GM23248 (cell line): ENCODE results near the gene SH3BP1. TPM values are rescaled to one million over a fixed set of nuclear protein-coding genes. Genes with fewer than 3 reads are reported as not detected.

Experiments
- DNase-seq: peaks from one replicate; pipeline ENCODE4 v3.0.0-alpha.2; 2015
- H2AFZ ChIP-seq: fragments of 200-600 bp; sonication (generic); 2 replicates; pipeline ENCODE4 v1.6.1; 2016; ENCODE audit warnings: antibody characterized with exemption
- H3F3A ChIP-seq: fragments of 200-600 bp; sonication (generic); 2 replicates; pipeline ENCODE4 v1.6.1; 2016; ENCODE audit warnings: mild to moderate bottlenecking, antibody characterized with exemption, mixed run types; ENCODE audit not compliant: insufficient read depth
- H3K27ac ChIP-seq: fragments of 200-600 bp; sonication (generic); 2 replicates; pipeline ENCODE4 v1.5.1; 2016; ENCODE audit warnings: mild to moderate bottlenecking
- H3K27me3 ChIP-seq: fragments of 200-600 bp; sonication (generic); replicated peaks from 2 replicates; pipeline ENCODE4 v1.6.1; 2016; ENCODE audit warnings: mild to moderate bottlenecking; ENCODE audit not compliant: insufficient read depth
- H3K36me3 ChIP-seq: fragments of 200-600 bp; sonication (generic); 2 replicates; pipeline ENCODE4 v1.6.1; 2016; ENCODE audit warnings: low read depth, mild to moderate bottlenecking
- H3K4me1 ChIP-seq: fragments of 200-600 bp; sonication (generic); 2 replicates; pipeline ENCODE4 v1.6.1; 2016; ENCODE audit warnings: mild to moderate bottlenecking; ENCODE audit not compliant: insufficient read depth
- H3K4me2 ChIP-seq: fragments of 200-600 bp; sonication (generic); one replicate; pipeline ENCODE4 v1.6.1; 2016; ENCODE audit warnings: mild to moderate bottlenecking; ENCODE audit not compliant: unreplicated experiment
- H3K4me3 ChIP-seq: fragments of 200-600 bp; sonication (generic); 2 replicates; pipeline ENCODE4 v1.5.1; 2016; ENCODE audit warnings: mild to moderate bottlenecking
- H3K79me2 ChIP-seq: fragments of 200-600 bp; sonication (generic); 2 replicates; pipeline ENCODE4 v1.6.1; 2016; ENCODE audit warnings: mild to moderate bottlenecking; ENCODE audit not compliant: insufficient read depth
- H3K9ac ChIP-seq: fragments of 200-600 bp; sonication (generic); 2 replicates; pipeline ENCODE4 v1.6.1; 2016; ENCODE audit warnings: mild to moderate bottlenecking
- H3K9me2 ChIP-seq: fragments of 200-600 bp; sonication (generic); 2 replicates; pipeline ENCODE4 v1.6.1; 2016; ENCODE audit warnings: mixed run types, mild to moderate bottlenecking, moderate library complexity; ENCODE audit not compliant: insufficient read depth
- H3K9me3 ChIP-seq: fragments of 200-600 bp; sonication (generic); one replicate; pipeline ENCODE4 v1.6.1; 2017; ENCODE audit warnings: low read depth
- H4K20me1 ChIP-seq: fragments of 200-600 bp; sonication (generic); 2 replicates; pipeline ENCODE4 v1.6.0; 2016; ENCODE audit not compliant: insufficient read depth
- EZH2 ChIP-seq: fragments of 200-600 bp; sonication (generic); IDR thresholded peaks from 2 replicates; pipeline ENCODE4 v1.6.1; 2018; ENCODE audit warnings: antibody characterized with exemption, mild to moderate bottlenecking; ENCODE audit not compliant: insufficient read depth, poor library complexity, severe bottlenecking
- EZH2phosphoT487 ChIP-seq: fragments of 200-600 bp; sonication (generic); IDR thresholded peaks from 2 replicates; pipeline ENCODE4 v1.6.1; 2018; ENCODE audit warnings: antibody characterized with exemption, moderate library complexity, mild to moderate bottlenecking, low read depth; ENCODE audit not compliant: insufficient read depth
- WGBS, 2 experiments: methylation state at CpG; one replicate each; pipeline ENCODE4 v1.1.6; 2015 to 2017; ENCODE audit warnings: low lambda C conversion rate in 2 of 2, low coverage in 1 of 2; ENCODE audit errors: missing lambda C conversion rate in 2 of 2; 5-methylcytosine and 5-hydroxymethylcytosine counted together
- in situ Hi-C: fragments of 300-500 bp; cut with MboI; formaldehyde crosslinking; loops from 2 replicates; pipeline ENCODE4 v1.15.0; 2020
- polyA plus RNA-seq: library from polyadenylated mRNA; unstranded; fragments of >200 nt; fragmentation: Nextera tagmentation; extraction: Ambion mirVana; gene quantifications from 2 replicates; pipeline ENCODE4 v1.2.1, GENCODE V29; 2016
- total RNA-seq: library from RNA; depleted of rRNA; stranded (reverse); fragments of >200 nt; shearing (Covaris generic); gene quantifications from 2 replicates; pipeline ENCODE4 v1.2.3, GENCODE V29; 2014

Gene SH3BP1
- total and polyA plus RNA-seq, 2 experiments from 2014 or later: 0.81 to 9.9 TPM

GRCh38 chr22:37611207-37611606 is 28.3 kb upstream of the SH3BP1 start:
- no peak overlapping the region for H3K9ac ChIP-seq
- H3K27ac ChIP-seq: no peak overlapping the region
- H3F3A ChIP-seq: no peaks in the 10 kb centered on the region; the same call in 1 of the 2 replicates
- no peaks in the 10 kb centered on the region for H3K9me3 ChIP-seq
- H3K9me2 ChIP-seq: no peaks in the 10 kb centered on the region
- H2AFZ ChIP-seq: no peak overlapping the region
- in situ Hi-C loops: no loop called here
- H3K27me3 ChIP-seq: no peaks in the 10 kb centered on the region
- no peaks in the 10 kb centered on the region for H3K36me3 ChIP-seq
- no peak overlapping the region for H3K4me2 ChIP-seq
- H3K4me3 ChIP-seq: no peak overlapping the region
- H3K79me2 ChIP-seq: peaks cover 30% of the 10 kb centered on the region
- 64 to 71% methylated on average over 6 of the region's 6 CpGs for WGBS, 2 experiments
- no peaks in the 10 kb centered on the region for H4K20me1 ChIP-seq
- TF ChIP-seq EZH2phosphoT487: no peak
- no peak for TF ChIP-seq EZH2
- peaks cover 14% of the 10 kb centered on the region; the same call in 1 of the 2 replicates for H3K4me1 ChIP-seq
- no peak for DNase-seq

- Histone ChIP-seq H4K20me1 (no peaks in the 10 kb centered on the region), H3K9me2 (no peaks in the 10 kb centered on the region), H3K27ac (no peak overlapping the region), H3F3A (no peaks in the 10 kb centered on the region), H3K9me3 (no peaks in the 10 kb centered on the region), H3K36me3 (no peaks in the 10 kb centered on the region), H3K4me3 (no peak overlapping the region), H3K4me2 (no peak overlapping the region), H3K27me3 (no peaks in the 10 kb centered on the region), H3K4me1 (no peaks in the 10 kb centered on the region), H3K79me2 (peaks cover 7% of the 10 kb centered on the region), H2AFZ (no peak overlapping the region), H3K9ac (no peak overlapping the region)
- WGBS, 2 experiments: 94 to 96% methylated on average over 27 of the region's 27 CpGs
- in situ Hi-C loops: no loop called here
- DNase-seq: no peak
- no peak for TF ChIP-seq EZH2phosphoT487
- no peak for TF ChIP-seq EZH2
Observed at GRCh38 chr22:37616201-37617083, 23.0 kb upstream of the SH3BP1 start.

GRCh38 chr22:37617431-37617830 is 22.0 kb upstream of the SH3BP1 start:
- 95 to 100% methylated on average over 1 of the region's 1 CpG for WGBS, 2 experiments
- H3K9ac ChIP-seq: no peak overlapping the region
- H3K79me2 ChIP-seq: no peaks in the 10 kb centered on the region
- H2AFZ ChIP-seq: no peak overlapping the region
- no peaks in the 10 kb centered on the region for H3K4me1 ChIP-seq
- no peak overlapping the region for H3K4me3 ChIP-seq
- in situ Hi-C loops: no loop called here
- H3K36me3 ChIP-seq: no peaks in the 10 kb centered on the region
- no peak overlapping the region for H3K4me2 ChIP-seq
- H3K9me3 ChIP-seq: no peaks in the 10 kb centered on the region
- no peaks in the 10 kb centered on the region for H4K20me1 ChIP-seq
- no peaks in the 10 kb centered on the region for H3K9me2 ChIP-seq
- DNase-seq: no peak
- H3F3A ChIP-seq: no peaks in the 10 kb centered on the region
- H3K27me3 ChIP-seq: no peaks in the 10 kb centered on the region
- no peak overlapping the region for H3K27ac ChIP-seq
- no peak for TF ChIP-seq EZH2
- no peak for TF ChIP-seq EZH2phosphoT487

- no peaks in the 10 kb centered on the region for H3F3A ChIP-seq
- no peak overlapping the region for H3K4me2 ChIP-seq
- H2AFZ ChIP-seq: no peak overlapping the region
- H4K20me1 ChIP-seq: no peaks in the 10 kb centered on the region
- no peak for TF ChIP-seq EZH2
- no peak for TF ChIP-seq EZH2phosphoT487
- H3K27ac ChIP-seq: no peak overlapping the region
- 95 to 98% methylated on average over 11 to 14 of the region's 14 CpGs for WGBS, 2 experiments
- H3K36me3 ChIP-seq: no peaks in the 10 kb centered on the region
- no peak overlapping the region for H3K9ac ChIP-seq
- DNase-seq: no peak
- no peak overlapping the region for H3K4me3 ChIP-seq
- no peaks in the 10 kb centered on the region for H3K9me3 ChIP-seq
- in situ Hi-C loops: no loop called here
- no peaks in the 10 kb centered on the region for H3K27me3 ChIP-seq
- no peaks in the 10 kb centered on the region for H3K4me1 ChIP-seq
- no peaks in the 10 kb centered on the region for H3K79me2 ChIP-seq
- no peaks in the 10 kb centered on the region for H3K9me2 ChIP-seq
Observed at GRCh38 chr22:37618072-37618656, 21.3 kb upstream of the SH3BP1 start.
